Ascending aorta (tissue), 2 donors: ENCODE measurements around the gene AGO3. TPM values are rescaled to one million over a fixed set of nuclear protein-coding genes. Genes with fewer than 3 reads are reported as not detected.

Source experiments
- DNase-seq, 2 donors: peaks; one replicate each; pipeline ENCODE4 v3.0.0-alpha.2; 2019; ENCODE audit warnings: low spot score in 2 of 2
- H3K27ac ChIP-seq, 2 donors: fragments of 200-600 bp; sonication (generic); one replicate each; pipeline ENCODE4 v1.5.1; 2016 to 2017; ENCODE audit warnings: mild to moderate bottlenecking in 1 of 2
- H3K27me3 ChIP-seq: fragments of 200-600 bp; sonication (generic); one replicate; pipeline ENCODE4 v1.5.1; 2017
- H3K36me3 ChIP-seq, 2 donors: fragments of 200-600 bp; sonication (generic); one replicate each; pipeline ENCODE4 v1.5.1; 2016
- H3K4me1 ChIP-seq, 2 donors: fragments of 200-600 bp; sonication (generic); one replicate each; pipeline ENCODE4 v1.5.1; 2016 to 2017; ENCODE audit warnings: mild to moderate bottlenecking in 1 of 2
- H3K4me3 ChIP-seq, 2 donors: fragments of 200-600 bp; sonication (generic); one replicate each; pipeline ENCODE4 v1.5.1; 2016 to 2017; ENCODE audit warnings: mild to moderate bottlenecking in 1 of 2
- H3K9me3 ChIP-seq, 2 donors: fragments of 200-600 bp; sonication (generic); one replicate each; pipeline ENCODE4 v1.5.1; 2016
- intact Hi-C: fragments of 100-400 bp; cut with DNase I; formaldehyde crosslinking; loops from one replicate; pipeline ENCODE4 v1.15.1; 2023
- total RNA-seq: library from RNA; depleted of rRNA; stranded (reverse); fragments of >200 nt; gene quantifications from one replicate; pipeline ENCODE4 v1.1.0, GENCODE V29; 2016
- TF ChIP-seq, protein P1 (sequence below), 3 experiments: fragments of 200-600 bp in 2 of 3; fragments of 450-650 bp in 1 of 3; sonication (generic) in 2 of 3; IDR thresholded peaks; one replicate each; pipeline ENCODE4 v1.5.1; 2016 to 2019; ENCODE audit warnings: antibody characterized with exemption in 3 of 3, mild to moderate bottlenecking in 1 of 3, moderate library complexity in 1 of 3

Gene AGO3
- total RNA-seq, 1 donor from 2014 or later, result 19.7 TPM

DNA sequence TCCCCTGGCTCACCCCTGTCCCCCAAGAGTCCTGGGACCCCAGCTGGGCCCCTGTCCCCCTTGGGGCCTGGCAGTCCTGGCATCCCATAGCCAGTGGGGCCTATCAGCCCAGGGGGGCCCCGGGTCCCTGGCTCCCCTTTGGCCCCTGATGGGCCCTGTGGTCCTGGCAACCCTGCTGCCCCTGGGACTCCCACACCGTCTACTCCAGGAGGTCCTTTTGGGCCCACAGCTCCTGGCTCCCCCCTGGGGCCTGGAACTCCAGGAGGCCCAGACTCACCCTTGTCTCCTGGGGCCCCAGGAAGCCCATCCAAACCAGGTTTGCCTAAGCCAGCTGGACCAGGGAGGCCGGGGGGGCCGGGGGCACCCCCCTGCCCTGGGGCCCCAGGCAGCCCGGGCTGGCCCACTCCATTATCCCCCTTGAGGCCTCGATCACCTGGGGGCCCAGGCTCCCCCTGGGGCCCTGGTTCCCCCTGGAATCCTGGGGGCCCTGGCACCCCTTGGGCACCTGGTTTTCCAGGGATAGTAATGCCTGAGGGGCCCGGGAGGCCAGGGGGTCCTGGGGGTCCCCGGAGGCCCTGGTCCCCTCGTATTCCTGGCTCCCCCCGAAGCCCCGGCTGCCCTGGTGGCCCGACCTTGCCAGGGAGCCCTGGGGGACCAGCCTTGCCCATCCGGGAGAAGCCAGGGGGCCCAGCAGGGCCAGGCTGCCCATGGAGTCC is 167.9 kb downstream of the AGO3 start:
- Histone ChIP-seq H3K9me3 (no peaks in the 10 kb centered on the region), H3K27ac (peak overlapping the region in 1 of 2 donors; percentile 44), H3K27me3 (no peaks in the 10 kb centered on the region), H3K4me1 (peaks cover 0 to 10% of the 10 kb centered on the region in 2 donors), H3K4me3 (no peak overlapping the region), H3K36me3 (peaks cover 5 to 9% of the 10 kb centered on the region in 2 donors)
- DNase-seq, result no peak
- intact Hi-C loops, result loop anchor here (1.0 to 2.0 kb wide), 5 partner anchors 35 to 322 kb away; partner anchors contain the start of gene TRAPPC3
- TF ChIP-seq, protein P1, sequence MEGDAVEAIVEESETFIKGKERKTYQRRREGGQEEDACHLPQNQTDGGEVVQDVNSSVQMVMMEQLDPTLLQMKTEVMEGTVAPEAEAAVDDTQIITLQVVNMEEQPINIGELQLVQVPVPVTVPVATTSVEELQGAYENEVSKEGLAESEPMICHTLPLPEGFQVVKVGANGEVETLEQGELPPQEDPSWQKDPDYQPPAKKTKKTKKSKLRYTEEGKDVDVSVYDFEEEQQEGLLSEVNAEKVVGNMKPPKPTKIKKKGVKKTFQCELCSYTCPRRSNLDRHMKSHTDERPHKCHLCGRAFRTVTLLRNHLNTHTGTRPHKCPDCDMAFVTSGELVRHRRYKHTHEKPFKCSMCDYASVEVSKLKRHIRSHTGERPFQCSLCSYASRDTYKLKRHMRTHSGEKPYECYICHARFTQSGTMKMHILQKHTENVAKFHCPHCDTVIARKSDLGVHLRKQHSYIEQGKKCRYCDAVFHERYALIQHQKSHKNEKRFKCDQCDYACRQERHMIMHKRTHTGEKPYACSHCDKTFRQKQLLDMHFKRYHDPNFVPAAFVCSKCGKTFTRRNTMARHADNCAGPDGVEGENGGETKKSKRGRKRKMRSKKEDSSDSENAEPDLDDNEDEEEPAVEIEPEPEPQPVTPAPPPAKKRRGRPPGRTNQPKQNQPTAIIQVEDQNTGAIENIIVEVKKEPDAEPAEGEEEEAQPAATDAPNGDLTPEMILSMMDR (IDR thresholded peaks at IDR 0.05), result no peak

DNA sequence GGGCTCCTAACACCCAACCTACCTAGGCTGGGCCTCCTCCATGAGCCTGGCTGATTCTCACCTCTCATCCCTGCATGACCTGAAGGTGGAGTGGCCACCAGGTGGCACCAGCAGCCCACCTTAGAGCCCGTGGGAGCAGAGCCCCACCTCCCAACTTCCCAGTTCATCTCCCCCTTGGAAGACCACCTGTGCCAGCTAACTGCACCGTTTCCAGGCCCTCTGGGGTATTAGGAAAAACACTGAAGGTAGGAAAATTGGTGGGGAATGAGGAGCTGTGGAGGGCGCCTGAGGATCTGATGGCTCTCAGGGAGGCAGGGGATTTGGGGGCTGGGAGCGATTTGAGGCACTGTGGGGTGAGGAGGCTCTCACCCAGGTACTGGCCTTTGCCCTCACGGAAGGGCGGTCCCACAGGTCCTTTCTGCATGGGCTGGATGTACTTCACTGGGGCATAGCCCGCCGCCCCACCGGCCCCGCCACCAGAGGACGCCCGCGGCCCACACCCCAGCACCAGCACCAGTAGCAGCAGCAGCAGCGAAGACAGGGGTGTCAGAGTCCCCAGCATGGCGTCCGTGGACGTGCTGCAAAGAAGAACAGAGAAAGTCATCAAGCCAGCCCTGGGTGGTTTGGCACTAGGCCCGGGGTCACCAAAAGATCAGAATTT is 168.9 kb downstream of the AGO3 start:
- TF ChIP-seq, protein P1 (IDR thresholded peaks at IDR 0.05), result peak; percentile 74 to 85 (median 81)
- H3K36me3 ChIP-seq, result no peaks in the 10 kb centered on the region
- H3K27ac ChIP-seq, result peak overlapping the region in 1 of 2 donors; percentile 37
- peak in 1 of 2 donors; percentile 88 for DNase-seq
- no peaks in the 10 kb centered on the region for H3K9me3 ChIP-seq
- H3K4me1 ChIP-seq, result peaks cover 0 to 10% of the 10 kb centered on the region in 2 donors
- intact Hi-C loops, result loop anchor here (1.0 to 2.0 kb wide), 5 partner anchors 34 to 321 kb away; partner anchors contain the start of gene TRAPPC3
- H3K4me3 ChIP-seq, result no peak overlapping the region
- H3K27me3 ChIP-seq, result no peaks in the 10 kb centered on the region

DNA sequence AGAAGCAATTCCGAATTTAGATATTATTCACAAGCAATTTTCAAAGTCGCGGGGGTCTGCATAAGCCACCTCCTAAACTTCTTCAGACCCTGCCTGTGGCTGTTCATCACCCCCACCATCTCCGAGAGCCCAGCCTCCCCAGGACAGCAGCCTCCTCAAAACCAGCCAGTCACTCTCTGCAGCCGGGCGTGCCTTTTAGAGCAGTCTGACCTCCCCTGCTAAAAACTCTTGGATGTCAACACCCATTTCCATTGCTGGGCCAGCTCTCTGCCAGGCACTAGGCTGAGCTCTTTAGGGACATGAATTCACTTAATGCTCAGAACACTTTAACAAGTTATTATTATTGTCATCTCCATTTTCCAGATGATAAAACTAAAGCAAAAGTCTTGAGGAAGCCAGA is 169.5 kb downstream of the AGO3 start:
- TF ChIP-seq, protein P1 (IDR thresholded peaks at IDR 0.05), result no peak
- no peaks in the 10 kb centered on the region for H3K27me3 ChIP-seq
- DNase-seq, result no peak
- H3K36me3 ChIP-seq, result no peaks in the 10 kb centered on the region
- no peak overlapping the region for H3K4me3 ChIP-seq
- H3K4me1 ChIP-seq, result peaks cover 0 to 10% of the 10 kb centered on the region in 2 donors
- no peaks in the 10 kb centered on the region for H3K9me3 ChIP-seq
- intact Hi-C loops, result no loop called here
- peak overlapping the region; percentile 37 to 40 for H3K27ac ChIP-seq

DNA sequence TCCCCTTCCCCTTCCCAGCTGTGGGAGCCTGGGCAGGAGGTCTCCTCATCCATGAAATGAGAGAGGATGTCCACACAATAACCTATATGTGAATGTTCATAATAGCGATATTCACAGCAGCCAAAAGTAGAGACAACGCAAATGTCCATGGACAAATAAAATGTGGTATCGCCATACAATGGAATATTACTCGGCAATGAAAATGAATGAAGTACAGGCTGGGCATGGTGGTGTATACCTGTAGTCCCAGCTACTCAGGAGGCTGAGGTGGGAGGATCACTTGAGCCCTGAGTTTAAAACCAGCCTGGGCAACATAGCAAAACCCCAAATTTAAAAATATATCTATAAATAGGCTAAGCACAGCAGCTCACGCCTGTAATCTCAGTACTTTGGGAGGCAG is 170.6 kb downstream of the AGO3 start:
- intact Hi-C loops, result no loop called here
- DNase-seq, result no peak
- TF ChIP-seq, protein P1 (IDR thresholded peaks at IDR 0.05), result no peak
- no peaks in the 10 kb centered on the region for H3K27me3 ChIP-seq
- no peaks in the 10 kb centered on the region for H3K9me3 ChIP-seq
- H3K4me1 ChIP-seq, result peaks cover 0 to 10% of the 10 kb centered on the region in 2 donors
- H3K4me3 ChIP-seq, result no peak overlapping the region
- no peaks in the 10 kb centered on the region for H3K36me3 ChIP-seq
- no peak overlapping the region for H3K27ac ChIP-seq

DNA sequence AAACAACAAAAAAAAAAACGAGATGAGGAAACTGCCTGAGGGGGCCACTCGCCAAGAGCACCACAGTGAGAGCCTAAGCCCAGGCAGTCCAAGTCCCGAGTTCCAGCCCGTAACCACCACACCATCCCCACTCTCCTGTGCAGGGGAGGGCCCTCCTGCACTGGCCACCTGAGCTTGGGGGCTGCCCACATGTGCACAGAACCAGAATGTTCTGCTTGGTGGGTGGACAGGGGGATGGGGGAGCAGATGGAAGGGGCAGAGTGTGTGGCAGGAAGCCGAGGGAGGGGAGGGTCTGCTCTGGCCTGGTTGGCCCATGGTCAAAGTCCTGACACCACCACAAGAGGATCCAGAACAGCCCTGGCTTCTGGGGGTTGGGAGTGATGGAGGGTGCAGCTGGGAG is 175.4 kb downstream of the AGO3 start:
- no peak overlapping the region for H3K27ac ChIP-seq
- no peak for DNase-seq
- intact Hi-C loops, result no loop called here
- H3K36me3 ChIP-seq, result no peaks in the 10 kb centered on the region
- H3K4me1 ChIP-seq, result no peaks in the 10 kb centered on the region
- no peaks in the 10 kb centered on the region for H3K27me3 ChIP-seq
- no peak overlapping the region for H3K4me3 ChIP-seq
- H3K9me3 ChIP-seq, result no peaks in the 10 kb centered on the region
- TF ChIP-seq, protein P1 (IDR thresholded peaks at IDR 0.05), result no peak
